A549 (cell line): ENCODE results near the gene HOXC10.

Source experiments
- BCL3 ChIP-seq: fragments of >200 bp; sonication (Bioruptor Twin); formaldehyde crosslinking; IDR thresholded peaks from 3 replicates; pipeline ENCODE4 v1.6.1; 2016
- RAD21 ChIP-seq, 2 experiments: fragments of >200 bp in 1 of 2; sonication (Bioruptor Twin) in 1 of 2; formaldehyde crosslinking in 1 of 2; IDR thresholded peaks in 1 of 2; conservative IDR thresholded peaks in 1 of 2; 2 replicates in 1 of 2; 3 replicates in 1 of 2; pipeline ENCODE4 v1.6.1; 2012 to 2018; ENCODE audit warnings: inconsistent platforms in 1 of 2

DNA sequence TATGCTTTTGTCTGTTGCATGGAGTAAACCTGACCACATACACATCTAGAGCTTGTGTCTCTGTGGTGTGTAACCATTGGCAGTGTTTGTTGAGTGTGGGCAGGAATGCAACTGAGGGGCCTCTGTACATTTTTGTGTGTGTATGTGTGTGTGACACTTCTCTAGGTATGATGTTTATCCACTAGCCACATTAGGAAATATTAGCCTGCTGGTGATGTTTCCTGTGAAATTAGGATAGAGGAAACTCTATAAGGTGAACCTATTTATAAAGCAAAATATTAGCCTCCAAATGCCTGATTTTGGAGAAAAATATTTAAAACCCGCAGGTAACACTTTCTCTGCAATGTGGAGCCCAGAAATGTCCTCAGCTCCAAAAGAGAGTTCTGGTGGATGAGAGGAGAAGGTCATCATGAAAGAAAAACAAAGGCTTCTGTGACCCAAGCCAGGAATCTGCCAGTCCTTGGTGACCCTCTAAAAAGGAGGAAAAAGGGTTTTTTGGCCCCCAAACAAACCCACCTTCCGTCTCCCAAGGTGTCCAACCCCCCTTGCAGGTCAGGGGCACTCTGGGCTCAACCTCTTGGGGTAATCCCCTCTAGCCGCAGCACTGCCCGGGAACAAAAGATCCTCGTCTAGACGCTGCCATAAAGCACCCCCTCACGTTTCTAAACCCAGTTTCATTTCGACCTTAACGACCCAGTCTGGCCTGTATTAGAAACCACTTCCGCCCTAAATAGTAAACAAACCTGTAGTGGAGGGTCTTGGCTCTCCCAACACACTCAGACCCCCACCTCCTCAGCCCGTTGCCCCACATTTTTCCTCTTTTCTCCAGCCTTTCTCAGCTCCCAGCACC is 7.1 kb upstream of the HOXC10 start:
- no peak for TF ChIP-seq BCL3
- no peak for TF ChIP-seq RAD21 (conservative IDR thresholded peaks at IDR 0.05 in 1 of 2, IDR thresholded peaks at IDR 0.05 in 1 of 2)
